BLaER1 (cell line): ENCODE results near the gene PHLDA3.

Experiments used
- H3K27ac ChIP-seq: shearing (Covaris generic); formaldehyde crosslinking; 2 replicates; pipeline ENCODE4 v1.8.1; 2022
- H3K27me3 ChIP-seq: shearing (Covaris generic); formaldehyde crosslinking; 2 replicates; pipeline ENCODE4 v1.8.1; 2022
- H3K36me3 ChIP-seq: shearing (Covaris generic); formaldehyde crosslinking; 2 replicates; pipeline ENCODE4 v1.8.1; 2022
- H3K4me1 ChIP-seq: shearing (Covaris generic); formaldehyde crosslinking; 2 replicates; pipeline ENCODE4 v1.8.1; 2022
- H3K4me2 ChIP-seq: shearing (Covaris generic); formaldehyde crosslinking; 2 replicates; pipeline ENCODE4 v1.8.1; 2022
- H3K4me3 ChIP-seq: shearing (Covaris generic); formaldehyde crosslinking; 2 replicates; pipeline ENCODE4 v1.8.1; 2022
- H3K9ac ChIP-seq: shearing (Covaris generic); formaldehyde crosslinking; 2 replicates; pipeline ENCODE4 v1.8.1; 2022
- H3K9me3 ChIP-seq: shearing (Covaris generic); formaldehyde crosslinking; 2 replicates; pipeline ENCODE4 v1.8.1; 2022
- H4K20me1 ChIP-seq: shearing (Covaris generic); formaldehyde crosslinking; 2 replicates; pipeline ENCODE4 v1.8.1; 2022
- Cebpa-rat ChIP-seq: shearing (Covaris generic); IDR thresholded peaks from 2 replicates; pipeline ENCODE4 v1.8.1; 2022

Gene PHLDA3

DNA sequence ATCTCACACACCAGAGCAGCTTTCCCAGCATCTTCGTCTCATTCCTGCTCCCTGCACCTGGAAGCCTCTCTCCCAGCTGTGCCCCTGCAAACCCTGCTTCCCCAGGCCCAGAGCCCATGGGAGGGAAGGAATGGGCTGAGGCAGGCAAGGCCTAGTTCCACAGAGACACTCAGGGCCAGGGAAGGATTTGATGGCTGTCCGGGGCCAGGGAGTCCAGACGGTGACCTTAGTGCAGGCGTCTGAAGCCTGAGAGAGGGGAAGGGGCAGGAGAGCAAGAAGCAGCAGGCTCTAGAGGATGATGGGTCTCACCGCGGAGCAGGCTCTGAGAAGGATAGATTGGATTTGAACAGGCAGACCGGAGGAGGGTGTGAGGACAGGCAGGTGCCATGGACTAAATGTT is 25.2 kb downstream of the PHLDA3 start:
- Histone ChIP-seq H3K9me3 (no peaks in the 10 kb centered on the region), H3K36me3 (no peaks in the 10 kb centered on the region), H3K4me1 (peaks cover 32% of the 10 kb centered on the region), H4K20me1 (no peaks in the 10 kb centered on the region), H3K4me3 (no peak overlapping the region), H3K4me2 (no peak overlapping the region), H3K9ac (no peak overlapping the region), H3K27ac (no peak overlapping the region), H3K27me3 (no peaks in the 10 kb centered on the region)
- no peak for TF ChIP-seq Cebpa-rat

DNA sequence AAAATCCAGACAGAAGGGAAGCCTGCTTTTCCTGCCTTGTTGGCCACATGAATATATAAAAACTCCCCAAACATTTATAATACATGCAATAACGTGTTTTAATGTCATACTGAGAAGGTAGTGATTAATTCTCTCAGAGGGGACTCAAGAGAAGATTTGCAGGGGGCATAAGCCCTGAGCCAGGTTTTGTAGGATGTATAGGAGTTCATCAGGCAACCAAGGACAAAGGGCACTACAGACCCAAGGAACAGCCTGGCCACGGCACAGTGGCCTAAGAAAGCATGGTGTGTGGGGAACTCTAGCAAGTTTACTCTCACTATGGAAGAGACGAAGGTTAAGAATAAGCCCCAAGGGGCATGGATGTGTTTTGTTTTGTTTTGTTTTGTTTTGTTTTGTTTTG is 32.0 kb downstream of the PHLDA3 start:
- Histone ChIP-seq H4K20me1 (no peaks in the 10 kb centered on the region), H3K4me3 (no peak overlapping the region), H3K27ac (no peak overlapping the region), H3K36me3 (no peaks in the 10 kb centered on the region), H3K4me1 (peaks cover 30% of the 10 kb centered on the region), H3K9ac (no peak overlapping the region), H3K27me3 (no peaks in the 10 kb centered on the region), H3K9me3 (no peaks in the 10 kb centered on the region), H3K4me2 (no peak overlapping the region)
- TF ChIP-seq Cebpa-rat, result no peak

DNA sequence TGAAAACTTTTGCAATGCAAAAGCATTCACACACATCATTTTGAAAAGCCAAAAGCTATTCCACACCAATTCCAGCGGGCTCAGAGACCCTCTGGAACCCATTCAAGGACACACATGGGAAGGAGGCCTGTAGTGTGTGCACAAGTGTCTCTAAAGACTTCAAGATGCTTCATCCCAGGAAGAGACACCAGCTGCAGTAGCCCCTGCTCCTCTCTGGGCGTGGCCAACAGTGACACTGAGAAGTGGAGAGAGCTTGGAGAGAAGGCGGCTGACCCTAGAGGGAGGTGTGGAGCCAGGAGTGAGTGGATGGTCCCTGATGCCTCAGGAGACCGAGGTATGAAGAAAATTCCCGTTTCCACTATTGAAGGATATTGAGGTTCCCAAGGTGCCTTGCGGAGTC is 32.6 kb downstream of the PHLDA3 start:
- no peak overlapping the region for H3K4me3 ChIP-seq
- peak overlapping the region; percentile 60 for H3K4me2 ChIP-seq

DNA sequence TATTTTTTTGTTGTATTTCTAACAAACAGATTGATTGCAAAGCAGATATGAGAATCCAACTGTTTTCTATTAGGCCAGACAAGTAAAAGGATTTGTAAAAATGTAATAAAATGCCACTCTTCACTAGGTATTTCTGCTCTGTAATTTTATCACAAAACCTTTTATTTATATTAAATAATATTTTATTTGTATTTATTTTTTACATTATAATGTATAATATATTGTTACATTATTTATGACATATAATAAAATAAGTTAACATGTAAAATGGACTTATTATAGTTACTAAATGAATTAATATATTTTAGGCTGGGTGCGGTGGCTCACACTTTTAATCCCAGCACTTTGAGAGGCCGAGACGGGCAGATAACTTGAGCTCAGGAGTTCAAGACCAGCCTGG is 34.7 kb downstream of the PHLDA3 start:
- Histone ChIP-seq H3K27ac (no peak overlapping the region), H3K4me2 (no peak overlapping the region), H3K9ac (no peak overlapping the region), H3K27me3 (no peaks in the 10 kb centered on the region), H3K4me1 (peaks cover 27% of the 10 kb centered on the region), H4K20me1 (no peaks in the 10 kb centered on the region), H3K4me3 (no peak overlapping the region), H3K36me3 (no peaks in the 10 kb centered on the region), H3K9me3 (no peaks in the 10 kb centered on the region)
- TF ChIP-seq Cebpa-rat, result no peak

More for the DNA sequence above, 32.6 kb downstream of the PHLDA3 start:
- Histone ChIP-seq H3K27me3 (no peaks in the 10 kb centered on the region), H3K36me3 (no peaks in the 10 kb centered on the region), H3K4me1 (peaks cover 30% of the 10 kb centered on the region), H4K20me1 (no peaks in the 10 kb centered on the region), H3K27ac (no peak overlapping the region), H3K9ac (no peak overlapping the region), H3K9me3 (no peaks in the 10 kb centered on the region)
- no peak for TF ChIP-seq Cebpa-rat

DNA sequence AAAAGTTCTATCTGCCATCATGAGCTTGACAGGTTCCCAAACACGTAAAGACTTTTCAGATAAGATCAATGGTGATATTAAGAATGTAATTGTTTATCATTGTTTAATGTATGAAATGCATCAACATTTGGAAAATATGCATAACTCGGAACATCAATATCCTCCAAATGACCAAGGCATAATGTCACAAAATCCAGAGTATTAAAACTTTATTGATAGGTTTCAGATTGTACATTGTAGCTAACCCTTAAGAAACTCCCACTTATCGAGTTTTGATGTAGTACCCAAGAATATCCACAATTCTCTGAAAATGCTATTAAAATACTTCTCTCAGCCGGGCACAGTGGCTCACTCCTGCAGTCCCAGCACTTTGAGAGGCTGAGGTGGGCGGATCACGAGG is 35.4 kb downstream of the PHLDA3 start:
- no peak overlapping the region for H3K9ac ChIP-seq
- no peak overlapping the region for H3K4me3 ChIP-seq
- H3K4me1 ChIP-seq, result peaks cover 20% of the 10 kb centered on the region
- no peak for TF ChIP-seq Cebpa-rat
- H3K9me3 ChIP-seq, result no peaks in the 10 kb centered on the region
- no peaks in the 10 kb centered on the region for H3K36me3 ChIP-seq
- no peaks in the 10 kb centered on the region for H3K27me3 ChIP-seq
- no peak overlapping the region for H3K27ac ChIP-seq
- no peak overlapping the region for H3K4me2 ChIP-seq
- H4K20me1 ChIP-seq, result no peaks in the 10 kb centered on the region

DNA sequence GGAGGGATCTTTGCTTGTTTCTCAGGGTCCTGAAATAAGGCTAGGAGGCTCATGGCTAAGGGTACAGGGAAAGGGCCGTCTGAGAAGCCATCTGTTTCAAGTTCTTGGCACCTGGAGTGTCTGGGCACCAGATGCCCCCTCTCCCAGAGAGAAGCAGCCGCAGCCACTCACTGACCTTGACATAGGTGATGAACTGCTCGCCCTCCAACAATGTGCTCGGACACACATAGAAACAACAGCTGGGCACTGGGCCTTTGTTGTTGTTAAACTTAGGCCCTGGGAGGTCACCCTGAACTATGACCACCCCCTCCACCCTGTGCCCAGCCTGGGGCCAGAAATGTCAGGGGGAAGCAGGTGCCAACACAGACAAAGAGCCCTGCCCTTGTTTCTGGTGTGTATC is 38.2 kb downstream of the PHLDA3 start:
- TF ChIP-seq Cebpa-rat, result no peak
- Histone ChIP-seq H3K9me3 (no peaks in the 10 kb centered on the region), H3K4me2 (no peak overlapping the region), H3K4me1 (peaks cover 16% of the 10 kb centered on the region), H3K9ac (no peak overlapping the region), H3K27ac (no peak overlapping the region), H3K4me3 (no peak overlapping the region), H4K20me1 (no peaks in the 10 kb centered on the region), H3K27me3 (no peaks in the 10 kb centered on the region), H3K36me3 (no peaks in the 10 kb centered on the region)

DNA sequence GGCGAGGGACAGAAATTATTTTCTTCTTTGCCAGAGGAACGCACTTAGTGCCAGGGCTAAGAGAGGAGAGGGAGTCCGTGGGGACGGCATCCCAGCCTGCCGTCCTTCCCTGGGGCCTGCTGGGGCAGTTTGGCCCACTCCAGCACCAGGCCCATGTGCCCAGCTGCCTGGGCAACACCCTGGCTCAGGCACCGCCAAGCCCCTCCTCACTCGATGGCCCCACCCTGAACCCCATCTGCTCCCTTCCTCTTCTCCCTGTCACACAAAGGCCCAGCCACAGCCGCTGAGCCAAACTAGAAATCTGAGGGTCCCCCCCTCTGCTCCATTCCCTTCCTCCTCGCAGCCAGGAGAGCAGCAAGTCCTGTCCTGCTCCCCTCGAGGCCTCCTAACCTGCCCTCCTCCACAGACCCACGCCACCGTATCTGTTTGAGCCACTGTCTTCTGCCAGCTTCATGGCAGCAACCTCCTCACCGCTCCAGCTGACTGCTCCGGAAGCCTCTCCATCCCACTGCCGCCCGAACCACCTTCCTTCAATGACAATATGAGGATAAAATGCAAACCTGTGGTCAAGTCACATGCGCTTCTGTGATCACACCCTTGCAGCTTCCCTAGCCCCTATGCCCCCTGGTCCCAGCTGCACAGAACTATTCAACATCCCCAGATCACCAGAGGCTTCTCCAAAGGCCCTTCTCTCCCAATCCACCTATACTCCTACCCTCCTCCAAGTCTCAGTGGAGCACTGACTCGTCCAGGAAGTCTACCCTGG is 39.1 kb downstream of the PHLDA3 start:
- no peaks in the 10 kb centered on the region for H3K36me3 ChIP-seq
- no peak overlapping the region for H3K27ac ChIP-seq
- H3K4me2 ChIP-seq, result no peak overlapping the region
- no peaks in the 10 kb centered on the region for H3K9me3 ChIP-seq
- H3K27me3 ChIP-seq, result no peaks in the 10 kb centered on the region
- H3K4me1 ChIP-seq, result peaks cover 10% of the 10 kb centered on the region
- no peak for TF ChIP-seq Cebpa-rat
- no peak overlapping the region for H3K9ac ChIP-seq
- H4K20me1 ChIP-seq, result no peaks in the 10 kb centered on the region
- no peak overlapping the region for H3K4me3 ChIP-seq

DNA sequence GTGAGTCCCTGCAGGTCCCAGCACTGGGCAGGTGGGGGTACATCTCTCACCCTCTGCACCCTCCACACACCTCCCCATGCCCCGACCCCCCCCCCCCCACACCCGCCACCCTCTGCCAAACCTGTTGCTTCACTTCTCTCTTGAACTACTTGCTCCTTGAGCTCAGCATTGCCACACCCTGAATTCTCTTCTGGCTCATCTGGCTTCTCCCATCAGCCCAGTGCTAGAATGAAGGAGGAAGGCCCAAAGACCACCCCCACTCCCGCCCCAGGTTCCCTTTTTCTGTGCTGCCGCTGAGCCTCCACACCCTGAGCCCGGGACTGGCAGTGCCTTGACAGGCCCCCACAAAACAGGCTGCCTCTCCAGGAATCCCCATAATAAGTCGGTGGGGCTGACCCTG is 41.0 kb downstream of the PHLDA3 start:
- no peak overlapping the region for H3K4me2 ChIP-seq
- H3K27ac ChIP-seq, result no peak overlapping the region
- H3K9ac ChIP-seq, result no peak overlapping the region
- peaks cover 17% of the 10 kb centered on the region for H3K4me1 ChIP-seq
- no peaks in the 10 kb centered on the region for H3K9me3 ChIP-seq
- H3K27me3 ChIP-seq, result no peaks in the 10 kb centered on the region
- no peak for TF ChIP-seq Cebpa-rat
- H3K36me3 ChIP-seq, result no peaks in the 10 kb centered on the region
- H3K4me3 ChIP-seq, result no peak overlapping the region
- H4K20me1 ChIP-seq, result no peaks in the 10 kb centered on the region

DNA sequence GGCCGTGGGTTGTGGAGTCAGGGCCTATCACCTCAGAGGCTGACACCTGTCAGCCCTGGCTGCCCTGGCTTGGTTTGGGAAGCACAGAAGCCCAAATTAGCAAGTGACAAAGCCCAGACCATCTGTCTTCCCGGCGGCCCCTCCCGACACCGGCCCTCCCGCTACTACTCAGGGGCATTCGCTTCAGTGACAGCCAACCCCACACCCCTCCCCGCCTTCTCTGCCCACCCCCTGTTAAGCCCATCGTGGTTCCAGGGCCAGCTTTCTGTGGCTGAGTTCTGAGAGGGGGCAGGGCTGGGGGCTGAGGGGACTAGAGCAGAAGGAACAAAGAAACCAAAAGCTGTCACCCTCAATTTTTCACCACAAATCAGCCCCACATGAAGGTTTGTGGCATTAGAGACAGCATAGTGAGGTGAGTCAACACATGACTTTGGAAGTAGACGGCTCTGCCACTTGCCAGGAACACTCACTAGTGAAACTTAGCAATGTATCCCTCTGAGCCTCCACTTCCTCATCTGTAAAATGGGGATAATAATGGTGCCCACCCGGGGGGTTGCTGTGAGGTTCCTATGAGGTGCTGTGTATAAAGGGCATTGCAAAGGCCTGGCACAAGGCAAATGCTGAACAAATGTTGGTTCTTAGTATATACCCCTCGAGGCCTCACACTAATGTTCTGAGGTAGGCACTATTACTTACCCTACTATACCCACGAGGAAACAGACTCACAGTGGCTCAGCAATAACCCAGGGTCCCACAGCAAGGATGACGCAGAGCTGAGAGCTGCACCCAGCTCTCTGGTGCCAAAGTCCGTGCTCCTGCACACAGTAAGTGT is 42.3 kb downstream of the PHLDA3 start:
- Histone ChIP-seq H3K27me3 (no peaks in the 10 kb centered on the region), H3K36me3 (no peaks in the 10 kb centered on the region), H3K27ac (no peak overlapping the region), H3K9me3 (no peaks in the 10 kb centered on the region), H3K4me1 (peaks cover 30% of the 10 kb centered on the region), H3K4me2 (peak overlapping the region; percentile 34), H3K9ac (no peak overlapping the region), H4K20me1 (no peaks in the 10 kb centered on the region), H3K4me3 (no peak overlapping the region)
- TF ChIP-seq Cebpa-rat, result no peak

DNA sequence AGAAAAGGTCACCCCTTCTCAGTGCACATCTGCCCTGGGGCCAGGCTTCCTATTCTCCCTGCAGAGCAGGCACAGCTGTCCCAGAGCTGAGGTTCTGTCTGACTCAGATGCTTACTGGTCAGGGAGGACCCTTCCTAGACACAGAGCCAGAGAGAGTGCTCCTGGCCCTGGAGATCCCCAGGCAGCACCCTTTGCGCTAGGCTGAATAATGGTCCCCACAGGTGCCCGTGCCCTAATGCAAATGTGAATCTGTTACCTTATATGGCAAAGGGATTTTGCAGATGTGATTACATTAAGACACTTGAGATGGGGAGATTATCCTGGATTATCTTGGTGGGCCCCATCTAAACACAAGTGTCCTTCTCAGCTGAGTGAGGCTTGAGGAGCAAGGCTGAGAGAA is 44.8 kb downstream of the PHLDA3 start:
- TF ChIP-seq Cebpa-rat, result no peak
- H3K4me1 ChIP-seq, result peaks cover 37% of the 10 kb centered on the region
- no peaks in the 10 kb centered on the region for H3K9me3 ChIP-seq

More for the DNA sequence above, 44.8 kb downstream of the PHLDA3 start:
- Histone ChIP-seq H3K36me3 (no peaks in the 10 kb centered on the region), H3K27ac (no peak overlapping the region), H3K27me3 (no peaks in the 10 kb centered on the region), H4K20me1 (no peaks in the 10 kb centered on the region), H3K9ac (no peak overlapping the region), H3K4me2 (no peak overlapping the region), H3K4me3 (no peak overlapping the region)
